ENCODE data around the gene ID3.

ID3 gene

DNA sequence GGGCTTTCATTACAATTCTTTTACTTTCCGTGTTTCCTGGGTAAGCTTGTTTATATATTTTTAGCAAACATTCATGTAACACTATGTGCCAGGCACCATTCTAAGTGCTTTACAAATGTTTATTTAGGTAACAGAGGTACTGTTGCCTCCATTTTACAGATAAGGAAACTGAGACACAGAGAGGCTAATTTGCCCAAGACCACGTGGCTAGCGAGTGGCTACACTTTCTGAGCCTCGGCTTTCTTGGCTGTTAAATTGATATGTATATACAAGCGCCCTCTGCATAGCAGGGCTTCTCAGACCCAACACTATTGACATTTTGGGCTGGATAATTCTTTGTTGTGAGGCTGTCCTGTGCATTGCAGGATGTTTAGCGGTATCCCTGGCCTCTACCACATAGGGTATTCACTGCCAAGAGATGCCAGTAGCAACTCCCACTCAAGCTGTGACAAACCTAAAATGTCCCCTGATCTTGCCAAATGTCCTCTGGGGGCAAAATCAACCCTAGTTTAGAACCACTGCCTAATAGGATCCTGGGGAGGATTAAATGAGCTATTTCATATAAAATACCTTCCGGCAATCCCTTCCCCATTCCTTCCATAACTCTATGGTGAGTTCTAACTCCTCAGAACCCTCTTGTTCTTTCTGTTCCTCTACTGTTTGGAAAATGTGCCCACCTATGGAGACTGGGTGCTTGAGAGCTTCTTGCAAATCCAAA lies 17.2 kb upstream of the ID3 start:
- H3K36me3 ChIP-seq (ENCODE audit: control insufficient read depth, insufficient read depth, low read length): no peaks in the 10 kb centered on the region

GRCh38 chr1:23575226-23575810 lies 16.0 kb upstream of the ID3 start:
- Histone ChIP-seq H3K9ac (no peak overlapping the region), H3K27me3 (ENCODE audit: control insufficient read depth, insufficient read depth, low read length) (no peaks in the 10 kb centered on the region), H3K36me3 (ENCODE audit: control insufficient read depth, insufficient read depth, low read length) (no peaks in the 10 kb centered on the region), H2AFZ (no peak overlapping the region), H3K4me2 (ENCODE audit: low read length) (no peak overlapping the region), H3K27ac (no peak overlapping the region), H3K4me1 (no peaks in the 10 kb centered on the region), H3K9me3 (ENCODE audit: control insufficient read depth, low read length) (no peaks in the 10 kb centered on the region), H3K4me3 (ENCODE audit: low read depth, low read length) (no peak overlapping the region), H3K79me2 (no peaks in the 10 kb centered on the region)
- TF ChIP-seq, protein P1, sequence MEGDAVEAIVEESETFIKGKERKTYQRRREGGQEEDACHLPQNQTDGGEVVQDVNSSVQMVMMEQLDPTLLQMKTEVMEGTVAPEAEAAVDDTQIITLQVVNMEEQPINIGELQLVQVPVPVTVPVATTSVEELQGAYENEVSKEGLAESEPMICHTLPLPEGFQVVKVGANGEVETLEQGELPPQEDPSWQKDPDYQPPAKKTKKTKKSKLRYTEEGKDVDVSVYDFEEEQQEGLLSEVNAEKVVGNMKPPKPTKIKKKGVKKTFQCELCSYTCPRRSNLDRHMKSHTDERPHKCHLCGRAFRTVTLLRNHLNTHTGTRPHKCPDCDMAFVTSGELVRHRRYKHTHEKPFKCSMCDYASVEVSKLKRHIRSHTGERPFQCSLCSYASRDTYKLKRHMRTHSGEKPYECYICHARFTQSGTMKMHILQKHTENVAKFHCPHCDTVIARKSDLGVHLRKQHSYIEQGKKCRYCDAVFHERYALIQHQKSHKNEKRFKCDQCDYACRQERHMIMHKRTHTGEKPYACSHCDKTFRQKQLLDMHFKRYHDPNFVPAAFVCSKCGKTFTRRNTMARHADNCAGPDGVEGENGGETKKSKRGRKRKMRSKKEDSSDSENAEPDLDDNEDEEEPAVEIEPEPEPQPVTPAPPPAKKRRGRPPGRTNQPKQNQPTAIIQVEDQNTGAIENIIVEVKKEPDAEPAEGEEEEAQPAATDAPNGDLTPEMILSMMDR (IDR thresholded peaks at IDR 0.05): no peak

More for the DNA sequence above, 17.2 kb upstream of the ID3 start:
- Histone ChIP-seq H3K27me3 (ENCODE audit: control insufficient read depth, insufficient read depth, low read length) (no peaks in the 10 kb centered on the region), H3K4me1 (no peaks in the 10 kb centered on the region), H3K4me3 (ENCODE audit: low read depth, low read length) (no peak overlapping the region), H3K4me2 (ENCODE audit: low read length) (no peak overlapping the region), H3K9me3 (ENCODE audit: control insufficient read depth, low read length) (no peaks in the 10 kb centered on the region), H2AFZ (no peak overlapping the region), H3K9ac (no peak overlapping the region), H3K27ac (no peak overlapping the region), H3K79me2 (no peaks in the 10 kb centered on the region)
- TF ChIP-seq, protein P1 (IDR thresholded peaks at IDR 0.05): no peak

- no peaks in the 10 kb centered on the region for H3K4me1 ChIP-seq
- H3K4me3 ChIP-seq (ENCODE audit: low read depth, low read length): no peak overlapping the region
- TF ChIP-seq, protein P1 (IDR thresholded peaks at IDR 0.05): no peak
- no peak overlapping the region for H3K9ac ChIP-seq
- no peak overlapping the region for H3K4me2 ChIP-seq (ENCODE audit: low read length)
- no peak overlapping the region for H3K27ac ChIP-seq
- H3K9me3 ChIP-seq (ENCODE audit: control insufficient read depth, low read length): no peaks in the 10 kb centered on the region
- H3K79me2 ChIP-seq: no peaks in the 10 kb centered on the region
- H2AFZ ChIP-seq: no peak overlapping the region
- no peaks in the 10 kb centered on the region for H3K36me3 ChIP-seq (ENCODE audit: control insufficient read depth, insufficient read depth, low read length)
- H3K27me3 ChIP-seq (ENCODE audit: control insufficient read depth, insufficient read depth, low read length): no peaks in the 10 kb centered on the region
Observed at GRCh38 chr1:23574265-23574754, 15.0 kb upstream of the ID3 start.

DNA sequence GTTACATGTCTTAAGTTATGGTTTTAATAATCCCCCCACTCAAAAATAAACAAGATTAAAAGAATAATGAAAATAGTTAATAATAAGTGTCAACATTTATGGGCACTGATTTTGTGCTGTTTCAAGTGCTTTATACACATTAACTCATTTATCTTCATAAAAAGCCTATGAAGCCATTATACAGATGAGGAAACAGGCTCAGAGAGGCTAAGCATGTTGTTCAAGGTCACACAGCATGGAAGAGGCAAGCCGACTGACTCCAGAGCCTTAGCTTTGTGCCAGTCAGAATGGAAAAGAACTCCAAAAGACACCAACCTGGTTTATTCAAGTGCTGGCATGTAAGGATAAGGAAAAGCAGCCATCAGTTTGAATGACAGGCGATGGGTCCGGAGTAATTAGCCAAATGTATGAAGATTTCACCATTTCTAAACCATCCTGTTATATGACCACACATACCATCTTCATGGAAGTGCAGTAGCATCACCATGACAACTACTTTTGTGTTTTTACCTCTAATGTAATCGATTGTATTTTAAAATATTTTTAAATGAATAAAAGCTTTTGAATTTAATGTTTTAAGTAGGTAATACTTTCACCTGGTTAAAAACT lies 14.4 kb upstream of the ID3 start:
- H3K27ac ChIP-seq: no peak overlapping the region
- H3K9me3 ChIP-seq (ENCODE audit: control insufficient read depth, low read length): no peaks in the 10 kb centered on the region
- H3K27me3 ChIP-seq (ENCODE audit: control insufficient read depth, insufficient read depth, low read length): no peaks in the 10 kb centered on the region
- no peaks in the 10 kb centered on the region for H3K4me1 ChIP-seq
- no peak overlapping the region for H3K4me3 ChIP-seq (ENCODE audit: low read depth, low read length)
- TF ChIP-seq, protein P1 (IDR thresholded peaks at IDR 0.05): no peak
- no peak overlapping the region for H3K9ac ChIP-seq
- H3K4me2 ChIP-seq (ENCODE audit: low read length): no peak overlapping the region
- no peaks in the 10 kb centered on the region for H3K36me3 ChIP-seq (ENCODE audit: control insufficient read depth, insufficient read depth, low read length)
- no peaks in the 10 kb centered on the region for H3K79me2 ChIP-seq
- no peak overlapping the region for H2AFZ ChIP-seq
